GM12878 (cell line): ENCODE data around the gene PPP1R10. TPM values are rescaled to one million over a fixed set of nuclear protein-coding genes. Genes with fewer than 3 reads are reported as not detected.

Experiments used
- BACH1 ChIP-seq: fragments of 450-650 bp; IDR thresholded peaks from 2 replicates; pipeline ENCODE4 v1.6.1; 2017; ENCODE audit warnings: mild to moderate bottlenecking, borderline replicate concordance
- BRCA1 ChIP-seq: IDR thresholded peaks from 2 replicates; pipeline ENCODE4 v1.6.1; 2011; ENCODE audit warnings: low read depth, low read length, improper control_type of control experiment
- CBFB ChIP-seq: IDR thresholded peaks from 2 replicates; pipeline ENCODE4 v1.6.1; 2016; ENCODE audit warnings: antibody characterized with exemption, low read depth
- CREB1 ChIP-seq: IDR thresholded peaks from 2 replicates; pipeline ENCODE4 v1.6.1; 2012; ENCODE audit warnings: low read depth, mild to moderate bottlenecking, inconsistent platforms
- CREM ChIP-seq: IDR thresholded peaks from 2 replicates; pipeline ENCODE4 v1.6.1; 2014; ENCODE audit warnings: antibody characterized with exemption, low read depth
- CTCF ChIP-seq, 3 experiments: IDR thresholded peaks in 2 of 3; conservative IDR thresholded peaks in 1 of 3; 2 replicates each; pipeline ENCODE4 v1.5.1; 2011; ENCODE audit warnings: low read depth in 3 of 3, low read length in 3 of 3, mild to moderate bottlenecking in 3 of 3, control low read depth in 2 of 3, moderate library complexity in 2 of 3, inconsistent platforms in 1 of 3, mixed read lengths in 1 of 3; ENCODE audit not compliant: control insufficient read depth in 2 of 3, insufficient read depth in 1 of 3; ENCODE audit errors: extremely low read depth in 1 of 3
- DPF2 ChIP-seq: fragments of 450-650 bp; IDR thresholded peaks from 2 replicates; pipeline ENCODE4 v1.6.1; 2017; ENCODE audit warnings: mild to moderate bottlenecking
- EGR1 ChIP-seq, 2 experiments: IDR thresholded peaks; 1 replicate in 1 of 2; 2 replicates in 1 of 2; pipeline ENCODE4 v1.6.1; 2011 to 2012; ENCODE audit warnings: low read depth in 2 of 2, low read length in 2 of 2, borderline replicate concordance in 1 of 2, mild to moderate bottlenecking in 1 of 2, moderate library complexity in 1 of 2
- ETV6 ChIP-seq, 2 experiments: fragments of 450-650 bp in 1 of 2; IDR thresholded peaks in 1 of 2; conservative IDR thresholded peaks in 1 of 2; 2 replicates each; pipeline ENCODE4 v1.6.1; 2014; ENCODE audit warnings: antibody characterized with exemption in 1 of 2, borderline replicate concordance in 1 of 2, low read depth in 1 of 2, mild to moderate bottlenecking in 1 of 2, moderate library complexity in 1 of 2
- EZH2 ChIP-seq: IDR thresholded peaks from 2 replicates; pipeline ENCODE4 v1.6.1; 2012; ENCODE audit warnings: low read depth, mild to moderate bottlenecking, control low read depth, inconsistent platforms, low read length, borderline replicate concordance; ENCODE audit not compliant: control insufficient read depth
- FOXK2 ChIP-seq: fragments of 450-650 bp; IDR thresholded peaks from 2 replicates; pipeline ENCODE4 v1.6.1; 2017; ENCODE audit warnings: mild to moderate bottlenecking, moderate library complexity
- KAT2A ChIP-seq: conservative IDR thresholded peaks from 2 replicates; pipeline ENCODE4 v1.6.1; 2011; ENCODE audit warnings: low read depth, low read length; ENCODE audit not compliant: control insufficient read depth
- MEF2A ChIP-seq: IDR thresholded peaks from 2 replicates; pipeline ENCODE4 v1.6.1; 2011; ENCODE audit warnings: low read depth, mild to moderate bottlenecking, low read length, moderate library complexity; ENCODE audit not compliant: insufficient read depth
- MTA3 ChIP-seq: IDR thresholded peaks from 2 replicates; pipeline ENCODE4 v1.6.1; 2012; ENCODE audit warnings: low read length, inconsistent platforms, borderline replicate concordance
- NR2C1 ChIP-seq: fragments of 450-650 bp; IDR thresholded peaks from 2 replicates; pipeline ENCODE4 v1.6.1; 2017; ENCODE audit warnings: antibody characterized with exemption, mild to moderate bottlenecking, moderate library complexity
- POLR2AphosphoS2 ChIP-seq: IDR thresholded peaks from 2 replicates; pipeline ENCODE4 v1.6.1; 2011; ENCODE audit warnings: low read depth, mild to moderate bottlenecking, low read length, improper control_type of control experiment, moderate library complexity
- POU2F2 ChIP-seq: IDR thresholded peaks from 3 replicates; pipeline ENCODE4 v1.6.1; 2011; ENCODE audit warnings: low read depth, mild to moderate bottlenecking, low read length, borderline replicate concordance
- SMAD5 ChIP-seq: IDR thresholded peaks from 2 replicates; pipeline ENCODE4 v1.6.1; 2016; ENCODE audit warnings: antibody characterized with exemption, low read depth
- TARDBP ChIP-seq: IDR thresholded peaks from 2 replicates; pipeline ENCODE4 v1.6.1; 2016; ENCODE audit warnings: borderline replicate concordance
- USF1 ChIP-seq: IDR thresholded peaks from 2 replicates; pipeline ENCODE4 v1.6.1; 2011; ENCODE audit warnings: borderline replicate concordance, low read depth, mild to moderate bottlenecking, moderate library complexity, mixed read lengths, low read length; ENCODE audit not compliant: insufficient read depth; ENCODE audit errors: extremely low read length
- YBX1 ChIP-seq: fragments of 450-650 bp; IDR thresholded peaks from 2 replicates; pipeline ENCODE4 v1.6.1; 2016; ENCODE audit warnings: antibody characterized with exemption
- ZBTB40 ChIP-seq: fragments of 450-650 bp; IDR thresholded peaks from 2 replicates; pipeline ENCODE4 v1.6.1; 2016; ENCODE audit warnings: mild to moderate bottlenecking, moderate library complexity, borderline replicate concordance
- ZNF384 ChIP-seq: IDR thresholded peaks from 2 replicates; pipeline ENCODE4 v1.6.1; 2012; ENCODE audit warnings: low read depth, mild to moderate bottlenecking, low read length, improper control_type of control experiment, borderline replicate concordance
- polyA plus RNA-seq, 11 experiments: library from polyadenylated mRNA; depleted of rRNA in 4 of 11; unstranded in 6 of 11; stranded (reverse) in 5 of 11; fragments of >200 nt; fragmentation: Nextera tagmentation in 4 of 11; fragmentation: Illumina TruSeq in 1 of 11; extraction: Ambion mirVana in 4 of 11; extraction: Trizol in 1 of 11; gene quantifications; 1 replicate in 1 of 11; 2 replicates in 10 of 11; pipeline versions ENCODE4 v1.2.1 to v1.2.3, GENCODE V29; 2011 to 2016; ENCODE audit warnings: inconsistent platforms in 2 of 11, missing spikeins in 2 of 11, low read depth in 1 of 11
- total RNA-seq, 4 experiments: library from RNA; depleted of rRNA in 3 of 4; stranded (reverse); fragments of >200 nt in 3 of 4; fragmentation: Illumina TruSeq in 1 of 4; extraction: Trizol in 1 of 4; gene quantifications; 2 replicates each; pipeline versions ENCODE4 v1.2.1 to v1.2.3, GENCODE V29; 2013 to 2021

Gene PPP1R10
- total and polyA plus RNA-seq, 10 of the 15 experiments (the other 5 are each of a cell fraction or from before 2014, with no cell fraction given): 11.3 to 83.8 (median 41.2) TPM

GRCh38 chr6:30626484-30627366 lies 9.7 kb upstream of the PPP1R10 start, which contains the start of gene ATAT1 (continued):
- TF ChIP-seq CTCF (IDR thresholded peaks at IDR 0.05 in 2 of 3, conservative IDR thresholded peaks at IDR 0.05 in 1 of 3; ENCODE audit: control insufficient read depth in 2 of 3, extremely low read depth in 1 of 3, insufficient read depth in 1 of 3, low read depth in 3 of 3, low read length in 3 of 3) (peak; percentile 44 to 52 (median 46); a peak in 5 of 6 replicates), MEF2A (no peak), CBFB (peak; percentile 31; the same call in 1 of the 2 replicates), CREB1 (peak; percentile 91), USF1 (no peak), KAT2A (no peak), ZNF384 (no peak), DPF2 (0 out of 2 replicates have a peak, but pooled peaks have one; percentile 44), POLR2AphosphoS2 (peak; percentile 98), NR2C1 (peak; percentile 92), POU2F2 (peak; percentile 66; the same call in 1 of the 3 replicates), FOXK2 (peak; percentile 15), EZH2 (no peak), SMAD5 (peak; percentile 61; the same call in 1 of the 2 replicates), YBX1 (no peak), ZBTB40 (peak; percentile 77), MTA3 (peak; percentile 96; the same call in 1 of the 2 replicates), CREM (peak; percentile 96), BACH1 (peak; percentile 63), TARDBP (0 out of 2 replicates have a peak, but pooled peaks have one; percentile 16), BRCA1 (no peak), ETV6 (conservative IDR thresholded peaks at IDR 0.05 in 1 of 2, IDR thresholded peaks at IDR 0.05 in 1 of 2; ENCODE audit: borderline replicate concordance in 1 of 2, low read depth in 1 of 2) (no peak), EGR1 (IDR thresholded peaks at IDR 0.05; ENCODE audit: borderline replicate concordance in 1 of 2, low read depth in 2 of 2, low read length in 2 of 2) (no peak)
